Measurements from ENCODE around the gene ZDHHC8.
A peak's percentile ranks its signal among the peaks of the same experiment; 100 is the strongest.
"Not testable (repeated sequence)": the region's sequence is repeated elsewhere in the genome, so short reads cannot be mapped to it uniquely, and the experiment has no call there.

The ZDHHC8 gene

GRCh38 chr22:20155330-20156041 is 23.9 kb downstream of the ZDHHC8 start:
- H3K4me3 ChIP-seq (ENCODE audit: low read length): peak overlapping the region; percentile 41
- peak; percentile 59 for DNase-seq (ENCODE audit: low read depth)
- no peak for TF ChIP-seq CTCF (conservative IDR thresholded peaks at IDR 0.05; ENCODE audit: low read length)

GRCh38 chr22:20156042-20156389 is 24.4 kb downstream of the ZDHHC8 start:
- TF ChIP-seq CTCF (conservative IDR thresholded peaks at IDR 0.05; ENCODE audit: low read length): no peak
- H3K4me3 ChIP-seq (ENCODE audit: low read length): no peak overlapping the region
- no peak for DNase-seq (ENCODE audit: low read depth)

- TF ChIP-seq CTCF (conservative IDR thresholded peaks at IDR 0.05; ENCODE audit: low read length): peak; percentile 95
- peak; percentile 63 for DNase-seq (ENCODE audit: low read depth)
- no peak overlapping the region for H3K4me3 ChIP-seq (ENCODE audit: low read length)
Observed at GRCh38 chr22:20156611-20157429, 25.2 kb downstream of the ZDHHC8 start.

- TF ChIP-seq CTCF (conservative IDR thresholded peaks at IDR 0.05; ENCODE audit: low read length): no peak
- H3K4me3 ChIP-seq (ENCODE audit: low read length): no peak overlapping the region
- DNase-seq (ENCODE audit: low read depth): no peak
Observed at GRCh38 chr22:20157430-20158183, 26.0 kb downstream of the ZDHHC8 start.

GRCh38 chr22:20158391-20159036 is 26.9 kb downstream of the ZDHHC8 start:
- no peak for TF ChIP-seq CTCF (conservative IDR thresholded peaks at IDR 0.05; ENCODE audit: low read length)
- no peak for DNase-seq (ENCODE audit: low read depth)
- H3K4me3 ChIP-seq (ENCODE audit: low read length): no peak overlapping the region

- H3K4me3 ChIP-seq (ENCODE audit: low read length): no peak overlapping the region
- TF ChIP-seq CTCF (conservative IDR thresholded peaks at IDR 0.05; ENCODE audit: low read length): no peak
- no peak for DNase-seq (ENCODE audit: low read depth)
Observed at GRCh38 chr22:20159076-20159475, 27.5 kb downstream of the ZDHHC8 start.

- not testable (repeated sequence) for DNase-seq (ENCODE audit: low read depth); H3K4me3 ChIP-seq (ENCODE audit: low read length)
Observed at GRCh38 chr22:20159531-20159930, 27.9 kb downstream of the ZDHHC8 start.
